Stimulated activated CD4-positive, alpha-beta T cell treated with anti-CD3 and anti-CD28 coated beads, Interleukin-12 subunit alpha, Interleukin-12 subunit beta, amount 100 ng/mL, for 48 hours (primary cell): ENCODE results near the gene OGFR.
A peak's percentile ranks its signal among the peaks of the same experiment; 100 is the strongest.

Experiments used
- DNase-seq, 3 donors: peaks; one replicate each; pipeline ENCODE4 v3.0.0-alpha.2; 2020; ENCODE audit warnings: low read depth in 2 of 3, low spot score in 1 of 3

OGFR gene

GRCh38 chr20:62804627-62805154, at the start of gene OGFR:
OGFR (plus strand) TSS chr20:62804835; CDS start chr20:62804860, 25 bp downstream.
- DNase-seq, result peak in 2 of 3 donors; percentile 40 to 47

- no peak for DNase-seq
These were observed 49.7 kb upstream of the OGFR start for GRCh38 chr20:62754991-62755356.

- DNase-seq, result no peak
These were observed 48.6 kb upstream of the OGFR start for GRCh38 chr20:62755817-62756724.

GRCh38 chr20:62758226-62758912, 46.3 kb upstream of the OGFR start:
- DNase-seq, result no peak

- no peak for DNase-seq
These were observed 44.6 kb upstream of the OGFR start for GRCh38 chr20:62759981-62760431.

- no peak for DNase-seq
These were observed 44.2 kb upstream of the OGFR start for GRCh38 chr20:62760471-62760855.

- DNase-seq, result no peak
These were observed 43.5 kb upstream of the OGFR start for GRCh38 chr20:62760856-62761758.

GRCh38 chr20:62761759-62762131, 42.9 kb upstream of the OGFR start:
- DNase-seq, result no peak

- DNase-seq, result no peak
These were observed 42.3 kb upstream of the OGFR start for GRCh38 chr20:62762376-62762775.

GRCh38 chr20:62762801-62763368, 41.8 kb upstream of the OGFR start:
- DNase-seq, result no peak

GRCh38 chr20:62763404-62763803, 41.2 kb upstream of the OGFR start:
- no peak for DNase-seq

- DNase-seq, result no peak
These were observed 40.3 kb upstream of the OGFR start for GRCh38 chr20:62764156-62764935.

- DNase-seq, result no peak
These were observed 39.6 kb upstream of the OGFR start for GRCh38 chr20:62765021-62765420.

- no peak for DNase-seq
These were observed 39.1 kb upstream of the OGFR start for GRCh38 chr20:62765432-62766070.

GRCh38 chr20:62766071-62766450, 38.6 kb upstream of the OGFR start:
- DNase-seq, result no peak

GRCh38 chr20:62766716-62767115, 37.9 kb upstream of the OGFR start:
- no peak for DNase-seq

- no peak for DNase-seq
These were observed 36.4 kb upstream of the OGFR start for GRCh38 chr20:62768234-62768546.

- DNase-seq, result no peak
These were observed 35.9 kb upstream of the OGFR start for GRCh38 chr20:62768551-62769287.
